Common myeloid progenitor, CD34-positive (primary cell): ENCODE data around the gene MACROH2A2.
"Not testable (repeated sequence)": the region's sequence is repeated elsewhere in the genome, so short reads cannot be mapped to it uniquely, and the experiment has no call there.

Experiments used
- CTCF ChIA-PET: fragments of 350-600 bp; sonication (Branson Sonifier 250); formaldehyde crosslinking; loops from one replicate; lab custom pipeline; 2021; ENCODE audit warnings: antibody characterized with exemption; lab: Charles Lee
- POLR2A ChIA-PET: fragments of 350-600 bp; sonication (Branson Sonifier 250); formaldehyde crosslinking; loops from one replicate; lab custom pipeline; 2021; ENCODE audit warnings: antibody characterized with exemption; lab: Charles Lee
- DNase-seq, 3 donors: peaks; one replicate each; pipeline versions ENCODE4 v3.0.0 to v3.0.0-alpha.2; 2013
- H3K27ac ChIP-seq, 2 experiments: 1 replicate in 1 of 2; 2 replicates in 1 of 2; pipeline ENCODE4 v1.7.0; 2013; ENCODE audit warnings: inconsistent platforms in 2 of 2, low read length in 2 of 2, mild to moderate bottlenecking in 2 of 2, low read depth in 1 of 2, moderate library complexity in 1 of 2; ENCODE audit not compliant: severe bottlenecking in 2 of 2, insufficient read depth in 1 of 2, poor library complexity in 1 of 2
- H3K27me3 ChIP-seq, 5 experiments: replicated peaks in 2 of 5; 1 replicate in 3 of 5; 2 replicates in 2 of 5; pipeline versions ENCODE4 v1.6.1 to v1.7.0; 2013; ENCODE audit warnings: low read length in 4 of 5, mild to moderate bottlenecking in 2 of 5, moderate library complexity in 2 of 5, inconsistent platforms in 1 of 5; ENCODE audit not compliant: insufficient read depth in 5 of 5, control insufficient read depth in 4 of 5
- H3K36me3 ChIP-seq, 4 experiments: 1 replicate in 2 of 4; 2 replicates in 2 of 4; pipeline versions ENCODE4 v1.6.1 to v1.7.0; 2013; ENCODE audit warnings: low read length in 3 of 4, control low read depth in 1 of 4, mild to moderate bottlenecking in 1 of 4; ENCODE audit not compliant: control insufficient read depth in 4 of 4, insufficient read depth in 4 of 4
- H3K4me1 ChIP-seq, 4 experiments: 1 replicate in 3 of 4; 2 replicates in 1 of 4; pipeline versions ENCODE4 v1.6.1 to v1.7.1; 2013; ENCODE audit warnings: low read length in 3 of 4, mild to moderate bottlenecking in 3 of 4, control low read depth in 1 of 4, inconsistent platforms in 1 of 4, moderate library complexity in 1 of 4; ENCODE audit not compliant: control insufficient read depth in 4 of 4, insufficient read depth in 4 of 4; ENCODE audit errors: control extremely low read depth in 1 of 4
- H3K4me3 ChIP-seq, 7 experiments: 1 replicate in 4 of 7; 2 replicates in 3 of 7; pipeline versions ENCODE4 v1.5.1 to v1.7.0; 2013; ENCODE audit warnings: mild to moderate bottlenecking in 7 of 7, low read length in 6 of 7, moderate library complexity in 6 of 7, inconsistent platforms in 2 of 7, low read depth in 2 of 7, control low read depth in 1 of 7; ENCODE audit not compliant: insufficient read depth in 4 of 7, control insufficient read depth in 1 of 7; ENCODE audit errors: extremely low read depth in 1 of 7
- H3K9me3 ChIP-seq, 5 experiments: 1 replicate in 4 of 5; 2 replicates in 1 of 5; pipeline versions ENCODE4 v1.6.1 to v1.7.1; 2013; ENCODE audit warnings: low read length in 4 of 5, mild to moderate bottlenecking in 2 of 5, inconsistent platforms in 1 of 5, low read depth in 1 of 5, moderate library complexity in 1 of 5; ENCODE audit not compliant: control insufficient read depth in 4 of 5, insufficient read depth in 2 of 5; ENCODE audit errors: control extremely low read depth in 1 of 5
- WGBS: methylation state at CpG from one replicate; pipeline ENCODE4 v1.1.5; 2013; ENCODE audit not compliant: insufficient coverage; 5-methylcytosine and 5-hydroxymethylcytosine counted together

The MACROH2A2 gene

GRCh38 chr10:70096705-70097420 lies 44.2 kb downstream of the MACROH2A2 start:
- no peaks in the 10 kb centered on the region for H3K27me3 ChIP-seq
- no peak for DNase-seq
- POLR2A ChIA-PET, result no interaction called here
- no peak overlapping the region for H3K27ac ChIP-seq
- H3K4me3 ChIP-seq, result no peak overlapping the region
- no peaks in the 10 kb centered on the region for H3K9me3 ChIP-seq
- 100% methylated on average over 2 of the region's 5 CpGs for WGBS
- H3K4me1 ChIP-seq, result peaks cover 0 to 6% (median under 1%) of the 10 kb centered on the region in 4 experiments
- CTCF ChIA-PET, result interaction anchor here (0.5 to 4.9 kb wide), 4 partner anchors 12 to 145 kb away, joined by 3 to 15 read pairs (median 7); no protein-coding TSS in a partner anchor
- H3K36me3 ChIP-seq, result peaks cover 0 to 5% (median 2%) of the 10 kb centered on the region in 4 experiments

- CTCF ChIA-PET, result interaction anchor here (0.9 to 1.5 kb wide), 2 partner anchors 19 to 52 kb away, joined by 3 read pairs; no protein-coding TSS in a partner anchor
- Histone ChIP-seq H3K27ac (no peak overlapping the region), H3K4me1 (peaks cover 0 to 3% (median 0%) of the 10 kb centered on the region in 4 experiments), H3K27me3 (no peaks in the 10 kb centered on the region), H3K9me3 (no peaks in the 10 kb centered on the region), H3K36me3 (peaks cover 0 to 5% (median 2%) of the 10 kb centered on the region in 4 experiments), H3K4me3 (no peak overlapping the region)
- POLR2A ChIA-PET, result no interaction called here
- DNase-seq, result no peak
Measured at GRCh38 chr10:70097459-70097858, 44.8 kb downstream of the MACROH2A2 start.

- POLR2A ChIA-PET, result no interaction called here
- no peaks in the 10 kb centered on the region for H3K27me3 ChIP-seq
- CTCF ChIA-PET, result interaction anchor here (0.8 to 1.5 kb wide), 2 partner anchors 18 to 49 kb away, joined by 3 read pairs; no protein-coding TSS in a partner anchor
- peaks cover 0 to under 1% (median 0%) of the 10 kb centered on the region in 4 experiments for H3K4me1 ChIP-seq
- WGBS, result 100% methylated on average over 1 of the region's 3 CpGs
- no peak for DNase-seq
- H3K36me3 ChIP-seq, result peaks cover 0 to 3% (median 2%) of the 10 kb centered on the region in 4 experiments
- H3K9me3 ChIP-seq, result no peaks in the 10 kb centered on the region
- no peak overlapping the region for H3K4me3 ChIP-seq
- no peak overlapping the region for H3K27ac ChIP-seq
Measured at GRCh38 chr10:70098271-70098670, 45.6 kb downstream of the MACROH2A2 start.

GRCh38 chr10:70101068-70101562 lies 48.5 kb downstream of the MACROH2A2 start:
- H3K36me3 ChIP-seq, H3K27me3 ChIP-seq, H3K4me1 ChIP-seq, H3K27ac ChIP-seq, H3K4me3 ChIP-seq, DNase-seq, H3K9me3 ChIP-seq, POLR2A ChIA-PET: not testable (repeated sequence)
- 84% methylated on average over 9 of the region's 11 CpGs for WGBS
- CTCF ChIA-PET, result interaction anchor here (1.2 to 1.5 kb wide), 2 partner anchors 14 to 19 kb away, joined by 3 to 4 read pairs; no protein-coding TSS in a partner anchor

GRCh38 chr10:70101668-70102067 lies 49.0 kb downstream of the MACROH2A2 start:
- H3K27ac ChIP-seq, result no peak overlapping the region
- ChIA-PET CTCF (interaction anchor here (1.5 kb wide), 1 partner anchor 19 kb away, joined by 3 read pairs; no protein-coding TSS in a partner anchor), POLR2A (no interaction called here)
- peaks cover 0 to 2% (median 0%) of the 10 kb centered on the region in 4 experiments for H3K36me3 ChIP-seq
- H3K9me3 ChIP-seq, result no peaks in the 10 kb centered on the region
- DNase-seq, result no peak
- no peak overlapping the region for H3K4me3 ChIP-seq
- H3K27me3 ChIP-seq, result no peaks in the 10 kb centered on the region
- WGBS, result 100% methylated on average over 2 of the region's 3 CpGs
- H3K4me1 ChIP-seq, result no peaks in the 10 kb centered on the region

- CTCF ChIA-PET, result interaction anchor here (3.8 to 7.2 kb wide), 2 partner anchors 11 to 12 kb away, joined by 15 to 45 read pairs; no protein-coding TSS in a partner anchor
Measured at GRCh38 chr10:70106958-70107791, 54.5 kb downstream of the MACROH2A2 start.

More at GRCh38 chr10:70106958-70107791, 54.5 kb downstream of the MACROH2A2 start:
- H3K27me3 ChIP-seq, result no peaks in the 10 kb centered on the region
- 83% methylated on average over 19 of the region's 22 CpGs for WGBS
- POLR2A ChIA-PET, result interaction anchor here (0.5 kb wide), 1 partner anchor 266 kb away, joined by 3 read pairs; no protein-coding TSS in a partner anchor
- H3K27ac ChIP-seq, result no peak overlapping the region
- H3K4me3 ChIP-seq, result no peak overlapping the region
- no peaks in the 10 kb centered on the region for H3K4me1 ChIP-seq
- no peaks in the 10 kb centered on the region for H3K9me3 ChIP-seq
- DNase-seq, result peak in 2 of 3 donors; percentile 10 to 17
- peaks cover 0 to 1% (median 0%) of the 10 kb centered on the region in 4 experiments for H3K36me3 ChIP-seq
